H1 (cell line): Measurements from ENCODE around the gene LMX1B. TPM values are rescaled to one million over a fixed set of nuclear protein-coding genes. Genes with fewer than 3 reads are reported as not detected.

Experiments
- ATF2 ChIP-seq: IDR thresholded peaks from 2 replicates; pipeline ENCODE4 v1.6.1; 2012; ENCODE audit warnings: low read length, inconsistent platforms
- CBX5 ChIP-seq: fragments of 300-800, 300-1000 bp; sonication (generic); IDR thresholded peaks from 2 replicates; pipeline ENCODE4 v1.7.1; 2016; ENCODE audit warnings: antibody characterized with exemption, low read length, low read depth
- CHD2 ChIP-seq: IDR thresholded peaks from 2 replicates; pipeline ENCODE4 v1.6.1; 2012; ENCODE audit warnings: low read length, improper control_type of control experiment
- CTCF ChIP-seq, 3 experiments: IDR thresholded peaks; 1 replicate in 2 of 3; 2 replicates in 1 of 3; pipeline versions ENCODE4 v1.5.1 to v1.6.1; 2011; ENCODE audit warnings: low read length in 3 of 3, mild to moderate bottlenecking in 3 of 3, inconsistent platforms in 2 of 3, low read depth in 1 of 3, moderate library complexity in 1 of 3; ENCODE audit not compliant: insufficient read depth in 1 of 3; ENCODE audit errors: control extremely low read depth in 1 of 3
- RBBP5 ChIP-seq: IDR thresholded peaks from 2 replicates; pipeline ENCODE4 v1.7.1; 2012; ENCODE audit warnings: low read depth, mild to moderate bottlenecking, inconsistent platforms, low read length, moderate library complexity, borderline replicate concordance
- SUZ12 ChIP-seq: fragments of 200-600 bp; sonication (generic); IDR thresholded peaks from 2 replicates; pipeline ENCODE4 v1.6.1; 2012; ENCODE audit warnings: mild to moderate bottlenecking, inconsistent platforms, low read length, moderate library complexity, mixed read lengths
- TBP ChIP-seq: IDR thresholded peaks from 2 replicates; pipeline ENCODE4 v1.6.1; 2011; ENCODE audit warnings: low read depth, low read length, improper control_type of control experiment
- TEAD4 ChIP-seq: IDR thresholded peaks from 2 replicates; pipeline ENCODE4 v1.6.1; 2012; ENCODE audit warnings: low read depth, low read length, inconsistent platforms, mixed read lengths
- ZNF274 ChIP-seq: IDR thresholded peaks from 2 replicates; pipeline ENCODE4 v1.7.0; 2012; ENCODE audit warnings: low read length, borderline replicate concordance; ENCODE audit errors: extremely low read depth
- polyA plus RNA-seq, 7 experiments: library from polyadenylated mRNA; depleted of rRNA in 3 of 7; stranded (reverse) in 5 of 7; unstranded in 2 of 7; fragments of >200 nt in 5 of 7; fragments of 200-250 nt in 2 of 7; gene quantifications; 1 replicate in 5 of 7; 2 replicates in 1 of 7; 4 replicates in 1 of 7; pipeline versions ENCODE4 v1.2.1 to v1.2.3, GENCODE V29; 2011 to 2013; ENCODE audit warnings: missing spikeins in 2 of 7, mixed read lengths in 2 of 7
- total RNA-seq: library from RNA; stranded (reverse); fragmentation: NEBNext Ultra II Directional; extraction: Animal tissue kit (Norgen Biotek cat#: 25700); gene quantifications from 2 replicates; pipeline ENCODE4 v1.2.1, GENCODE V29; 2021

LMX1B gene
- total and polyA plus RNA-seq, 2 of the 8 experiments (the other 6 are each of a cell fraction or from before 2014, with no cell fraction given) = 0.09 to 0.37 TPM

DNA sequence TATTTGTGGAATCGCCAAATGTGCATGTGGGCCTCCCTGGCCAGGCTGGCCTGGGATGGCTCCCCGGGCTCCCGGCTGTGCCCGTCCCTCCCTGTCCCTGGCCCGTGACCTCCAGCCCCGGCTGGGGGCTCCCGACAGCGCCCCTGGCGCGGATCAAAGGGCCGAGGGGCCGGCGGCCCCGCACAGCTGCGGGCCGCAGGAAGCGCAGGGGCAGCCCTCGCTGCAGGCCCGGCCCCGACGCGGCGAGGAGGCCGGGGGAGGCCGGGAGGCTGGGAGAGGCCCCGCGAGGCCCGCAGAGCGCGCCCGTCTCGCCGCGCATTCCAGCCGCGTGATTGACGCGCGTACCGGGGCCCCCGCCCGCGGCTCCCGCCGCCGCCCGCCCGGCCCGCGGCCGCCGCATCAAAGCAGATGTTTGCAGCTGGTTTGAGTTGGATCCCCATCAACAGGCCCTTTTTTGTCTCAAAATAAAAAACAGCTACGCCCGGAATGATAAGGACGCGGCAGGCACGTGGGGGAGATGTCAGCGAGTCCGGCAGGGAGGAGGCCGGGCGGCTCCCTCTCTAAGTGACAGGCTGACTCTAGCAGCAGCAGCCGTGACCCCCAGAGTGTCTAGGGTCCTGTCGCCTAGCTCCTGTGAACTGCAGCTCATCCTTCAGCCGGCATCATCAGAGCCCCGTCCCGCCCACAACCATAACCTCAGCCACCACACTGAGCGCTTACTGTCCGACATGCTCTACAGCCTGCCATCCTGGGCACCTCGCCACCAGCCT lies 69.4 kb downstream of the LMX1B start (continued):
- TF ChIP-seq SUZ12 (peak; percentile 56; the same call in 1 of the 2 replicates), ZNF274 (no peak), TBP (no peak), RBBP5 (no peak), ATF2 (no peak), TEAD4 (peak; percentile 33; the same call in 1 of the 2 replicates), CBX5 (no peak), CHD2 (no peak), CTCF (IDR thresholded peaks at IDR 0.05; ENCODE audit: control extremely low read depth in 1 of 3, insufficient read depth in 1 of 3, low read depth in 1 of 3, low read length in 3 of 3) (no peak)
- TF ChIP-seq, all 59 proteins: peak for 7
